NT2/D1 (cell line): ENCODE data around the gene FBXO39.

Source experiments
- SUZ12 ChIP-seq: IDR thresholded peaks from 2 replicates; pipeline ENCODE4 v1.6.1; 2011; ENCODE audit not compliant: insufficient read length, insufficient read depth; ENCODE audit errors: extremely low read depth
- YY1 ChIP-seq: IDR thresholded peaks from 2 replicates; pipeline ENCODE4 v1.6.1; 2011; ENCODE audit not compliant: insufficient read length, insufficient read depth
- ZNF274 ChIP-seq: IDR thresholded peaks from 2 replicates; pipeline ENCODE4 v1.6.1; 2011; ENCODE audit warnings: mild to moderate bottlenecking, low read depth, low read length

DNA sequence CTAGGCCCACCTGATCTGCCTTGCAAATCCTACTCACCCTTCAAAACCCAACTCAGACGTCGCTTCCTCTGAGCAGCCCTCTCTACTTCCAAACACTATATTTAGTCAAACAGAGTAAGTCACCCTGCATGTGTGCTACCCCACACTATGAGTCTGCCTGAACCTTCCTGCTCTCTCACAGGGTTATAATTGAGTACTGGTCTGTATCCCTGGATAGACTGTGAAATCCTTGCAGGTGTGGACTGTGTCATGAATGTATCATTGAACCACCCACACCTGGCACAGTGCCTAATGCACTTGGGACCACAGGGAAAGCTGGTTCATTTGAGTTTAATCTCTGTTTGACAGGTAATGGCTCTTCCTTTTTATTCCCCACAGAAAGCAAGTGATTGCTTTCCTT, 3.4 kb downstream of the FBXO39 start:
- TF ChIP-seq ZNF274 (no peak), YY1 (no peak), SUZ12 (no peak)
